Spinal cord (tissue), 10 donors: ENCODE measurements around the gene FZD10. TPM values are rescaled to one million over a fixed set of nuclear protein-coding genes. Genes with fewer than 3 reads are reported as not detected.

ENCODE experiments used
- DNase-seq, 6 donors: peaks; one replicate each; pipeline versions ENCODE4 v3.0.0 to v3.0.0-alpha.2; 2013 to 2015; ENCODE audit warnings: low spot score in 6 of 6, low read depth in 4 of 6
- H3K27ac ChIP-seq: one replicate; pipeline ENCODE4 v1.5.1; 2013; ENCODE audit warnings: low read depth, low read length, control low read depth
- H3K27me3 ChIP-seq: one replicate; pipeline ENCODE4 v1.6.1; 2013; ENCODE audit warnings: low read length; ENCODE audit not compliant: control insufficient read depth, insufficient read depth
- H3K36me3 ChIP-seq: one replicate; pipeline ENCODE4 v1.6.1; 2013; ENCODE audit warnings: low read length; ENCODE audit not compliant: control insufficient read depth, insufficient read depth
- H3K4me1 ChIP-seq: one replicate; pipeline ENCODE4 v1.6.1; 2013; ENCODE audit warnings: low read length; ENCODE audit not compliant: control insufficient read depth, insufficient read depth
- H3K4me3 ChIP-seq: one replicate; pipeline ENCODE4 v1.5.1; 2013; ENCODE audit warnings: low read depth, low read length, control low read depth
- H3K9me3 ChIP-seq: one replicate; pipeline ENCODE4 v1.6.1; 2013; ENCODE audit warnings: low read length; ENCODE audit not compliant: control insufficient read depth, insufficient read depth
- WGBS: methylation state at CpG from one replicate; pipeline ENCODE4 v1.1.5; 2013; ENCODE audit warnings: missing lambda C conversion rate; ENCODE audit not compliant: insufficient coverage; 5-methylcytosine and 5-hydroxymethylcytosine counted together
- polyA plus RNA-seq, 2 donors: library from polyadenylated mRNA; unstranded; fragments of 120-200 nt; gene quantifications; one replicate each; pipeline ENCODE4 v1.2.1, GENCODE V29; 2013; ENCODE audit not compliant: insufficient read length in 2 of 2
- total RNA-seq, 2 donors: library from RNA; depleted of rRNA in 1 of 2; stranded (reverse); fragments of 120-200 nt in 1 of 2; fragments of >200 nt in 1 of 2; gene quantifications; one replicate each; pipeline versions ENCODE4 v1.2.3 to v1.2.4, GENCODE V29; 2013 to 2014
- donor health status: healthy.

Gene FZD10
- total and polyA plus RNA-seq, 4 donors, result 3.7 to 9.9 (median 8.6) TPM

DNA sequence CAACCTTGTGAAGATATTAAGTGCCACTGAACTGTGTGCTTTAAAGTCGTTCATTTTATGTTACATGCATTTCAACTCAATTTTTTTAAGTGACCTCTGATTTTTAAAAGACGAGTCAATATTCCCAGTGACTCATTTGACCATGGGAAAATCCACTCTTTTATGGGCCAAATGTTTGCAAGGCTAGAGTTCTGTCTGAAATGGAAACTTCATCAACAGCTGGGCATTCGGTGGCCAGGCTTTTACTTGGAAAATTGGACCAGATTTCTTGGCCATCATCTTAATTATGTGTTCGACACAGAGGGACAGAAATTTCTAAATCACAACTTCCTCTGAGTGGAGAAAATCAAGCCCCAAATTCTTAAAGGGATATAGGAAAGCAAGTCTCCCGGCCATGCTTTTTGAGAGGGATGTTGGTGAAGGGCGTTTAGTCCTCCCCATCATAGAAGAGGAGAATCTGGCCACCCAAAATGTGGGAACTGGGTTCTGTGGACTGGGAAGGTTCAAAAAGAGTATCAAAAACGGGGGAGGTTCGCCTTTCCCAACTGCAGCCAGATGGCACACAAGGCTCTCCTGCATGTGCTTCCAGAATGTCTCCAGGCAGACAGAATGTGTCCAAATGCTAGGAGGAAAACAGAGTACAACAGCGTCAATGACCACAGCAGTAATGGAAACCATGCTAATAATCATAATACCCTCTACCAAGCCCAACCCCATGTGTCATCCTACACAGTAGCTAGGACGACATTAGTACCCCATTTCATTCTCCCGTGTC is 40.9 kb upstream of the FZD10 start:
- DNase-seq, result no peak
- no peaks in the 10 kb centered on the region for H3K36me3 ChIP-seq
- peaks cover 3% of the 10 kb centered on the region for H3K4me1 ChIP-seq
- no peak overlapping the region for H3K27ac ChIP-seq
- 77% methylated on average over 8 of the region's 11 CpGs for WGBS
- H3K9me3 ChIP-seq, result no peaks in the 10 kb centered on the region
- no peak overlapping the region for H3K4me3 ChIP-seq
- H3K27me3 ChIP-seq, result peaks cover 3% of the 10 kb centered on the region

DNA sequence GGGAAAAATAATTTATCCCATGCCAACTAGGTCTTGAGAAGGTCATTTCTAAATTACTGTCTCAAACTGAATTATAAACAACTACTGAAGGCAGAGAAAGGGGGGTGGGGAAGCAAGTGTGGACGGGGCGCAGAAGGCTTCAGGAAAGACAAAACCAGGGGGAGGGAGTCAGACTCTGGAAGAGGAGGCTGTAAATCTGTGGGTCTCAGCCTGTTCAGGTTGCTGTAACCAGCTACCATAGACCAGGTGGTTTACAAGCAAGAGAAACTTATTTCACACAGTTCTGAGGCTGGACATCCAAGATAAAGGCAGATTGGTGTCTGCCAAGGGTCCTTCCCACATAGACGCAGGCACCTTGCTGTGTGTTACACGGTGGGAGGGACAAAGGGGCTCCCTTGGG is 39.9 kb upstream of the FZD10 start:
- no peak for DNase-seq
- Histone ChIP-seq H3K4me1 (peaks cover under 1% of the 10 kb centered on the region), H3K27ac (no peak overlapping the region), H3K4me3 (no peak overlapping the region), H3K27me3 (peaks cover 3% of the 10 kb centered on the region), H3K36me3 (no peaks in the 10 kb centered on the region), H3K9me3 (no peaks in the 10 kb centered on the region)
- 54% methylated on average over 3 of the region's 4 CpGs for WGBS

DNA sequence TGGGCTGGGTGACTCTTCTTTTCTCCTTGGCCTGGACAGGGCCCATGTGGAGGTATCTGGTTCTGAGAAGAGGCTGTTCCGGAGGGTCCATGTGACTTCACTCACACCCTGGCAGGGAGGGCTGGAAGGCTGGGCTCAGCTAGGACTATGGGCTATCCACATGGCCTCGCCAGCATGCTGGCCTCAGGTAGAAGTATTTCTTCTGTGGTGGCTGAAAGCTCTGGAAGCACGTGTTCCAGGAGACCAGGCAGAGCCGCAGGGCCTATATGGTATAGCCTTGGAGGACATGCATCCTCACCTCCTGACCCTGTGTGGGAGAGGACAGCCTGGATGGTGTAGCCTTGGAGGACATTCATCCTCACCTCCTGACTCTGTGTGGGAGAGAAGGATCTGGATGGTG is 38.2 kb upstream of the FZD10 start:
- no peak overlapping the region for H3K27ac ChIP-seq
- no peak for DNase-seq
- H3K4me3 ChIP-seq, result no peak overlapping the region
- H3K36me3 ChIP-seq, result no peaks in the 10 kb centered on the region
- no peaks in the 10 kb centered on the region for H3K27me3 ChIP-seq
- peaks cover 8% of the 10 kb centered on the region for H3K4me1 ChIP-seq
- WGBS, result 94% methylated on average over 4 of the region's 4 CpGs
- no peaks in the 10 kb centered on the region for H3K9me3 ChIP-seq

DNA sequence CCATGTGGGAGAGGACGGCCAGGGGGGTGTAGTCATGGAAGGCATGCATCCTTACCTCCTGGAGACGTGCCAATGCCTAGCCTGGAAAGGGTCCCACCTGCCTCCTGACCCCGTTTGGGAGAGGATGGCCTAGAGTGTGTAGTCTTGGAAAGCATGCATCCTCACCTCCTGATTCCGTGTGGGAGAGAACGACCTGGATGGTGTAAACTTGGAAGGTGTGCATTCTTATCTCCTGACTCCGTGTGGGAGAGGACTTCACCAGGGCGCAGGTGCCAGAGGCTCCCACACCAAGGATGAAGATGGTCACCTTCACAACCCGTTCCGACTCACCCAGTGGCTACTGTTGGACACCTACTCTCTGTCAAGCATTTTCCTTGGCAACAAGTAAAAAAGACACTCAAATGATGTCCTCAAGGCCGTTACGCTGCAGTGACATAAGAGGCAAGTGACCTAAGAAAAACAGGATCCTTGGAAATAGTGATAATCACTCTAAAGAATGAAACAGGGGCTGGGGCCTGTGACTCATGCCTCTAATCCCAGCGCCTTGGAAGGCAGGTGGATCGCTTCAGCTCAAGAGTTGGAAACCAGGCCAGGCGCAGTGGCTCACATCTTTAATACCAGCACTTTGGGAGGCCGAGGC is 37.5 kb upstream of the FZD10 start:
- Histone ChIP-seq H3K27me3 (no peaks in the 10 kb centered on the region), H3K27ac (no peak overlapping the region), H3K36me3 (no peaks in the 10 kb centered on the region), H3K4me3 (no peak overlapping the region), H3K4me1 (peaks cover 8% of the 10 kb centered on the region), H3K9me3 (no peaks in the 10 kb centered on the region)
- 95% methylated on average over 14 of the region's 15 CpGs for WGBS
- DNase-seq, result no peak

DNA sequence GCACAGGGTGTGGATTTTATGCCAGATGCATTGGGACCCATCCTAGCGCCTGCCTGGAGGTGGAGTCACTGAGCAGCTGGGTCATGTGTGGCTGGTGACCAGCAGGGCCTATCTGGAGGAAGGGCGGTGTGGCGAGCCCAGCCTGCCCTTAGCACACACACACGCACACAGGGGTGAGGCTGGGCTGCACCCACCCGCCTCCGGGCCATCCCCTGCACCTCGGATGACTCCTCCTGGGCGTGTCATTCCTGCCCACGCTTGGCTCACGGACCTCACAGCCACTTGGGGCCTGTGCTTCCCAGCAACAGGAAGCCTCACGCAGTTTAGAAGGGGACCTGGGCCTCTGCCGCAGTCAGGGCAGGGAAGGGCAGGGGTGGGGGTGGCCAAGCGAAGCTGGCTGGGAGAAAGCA is 36.2 kb upstream of the FZD10 start:
- no peak overlapping the region for H3K4me3 ChIP-seq
- WGBS, result 58% methylated on average over 12 of the region's 13 CpGs
- DNase-seq, result no peak
- no peaks in the 10 kb centered on the region for H3K36me3 ChIP-seq
- peaks cover 8% of the 10 kb centered on the region for H3K4me1 ChIP-seq
- no peaks in the 10 kb centered on the region for H3K27me3 ChIP-seq
- H3K9me3 ChIP-seq, result no peaks in the 10 kb centered on the region
- no peak overlapping the region for H3K27ac ChIP-seq

DNA sequence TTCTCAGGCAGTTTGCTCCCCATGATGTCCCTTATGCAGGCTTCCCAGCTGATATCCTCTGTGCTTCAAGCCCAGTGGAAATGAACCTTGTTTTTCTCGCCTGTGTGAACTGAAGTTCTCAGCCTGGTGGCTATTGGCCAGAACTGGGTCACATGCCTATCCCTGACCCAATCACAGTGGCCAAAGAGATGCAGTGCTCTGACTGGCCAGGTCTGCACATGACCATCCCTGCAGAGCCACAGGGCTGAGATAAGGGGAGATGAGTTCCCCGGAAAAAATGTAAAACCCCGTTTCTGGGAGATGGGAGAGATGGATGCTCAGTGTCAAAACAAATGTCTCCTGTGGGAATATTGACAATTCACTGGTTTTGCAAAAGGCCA is 34.7 kb upstream of the FZD10 start:
- WGBS, result 41% methylated on average over 3 of the region's 3 CpGs
- H3K4me1 ChIP-seq, result peaks cover 11% of the 10 kb centered on the region

DNA sequence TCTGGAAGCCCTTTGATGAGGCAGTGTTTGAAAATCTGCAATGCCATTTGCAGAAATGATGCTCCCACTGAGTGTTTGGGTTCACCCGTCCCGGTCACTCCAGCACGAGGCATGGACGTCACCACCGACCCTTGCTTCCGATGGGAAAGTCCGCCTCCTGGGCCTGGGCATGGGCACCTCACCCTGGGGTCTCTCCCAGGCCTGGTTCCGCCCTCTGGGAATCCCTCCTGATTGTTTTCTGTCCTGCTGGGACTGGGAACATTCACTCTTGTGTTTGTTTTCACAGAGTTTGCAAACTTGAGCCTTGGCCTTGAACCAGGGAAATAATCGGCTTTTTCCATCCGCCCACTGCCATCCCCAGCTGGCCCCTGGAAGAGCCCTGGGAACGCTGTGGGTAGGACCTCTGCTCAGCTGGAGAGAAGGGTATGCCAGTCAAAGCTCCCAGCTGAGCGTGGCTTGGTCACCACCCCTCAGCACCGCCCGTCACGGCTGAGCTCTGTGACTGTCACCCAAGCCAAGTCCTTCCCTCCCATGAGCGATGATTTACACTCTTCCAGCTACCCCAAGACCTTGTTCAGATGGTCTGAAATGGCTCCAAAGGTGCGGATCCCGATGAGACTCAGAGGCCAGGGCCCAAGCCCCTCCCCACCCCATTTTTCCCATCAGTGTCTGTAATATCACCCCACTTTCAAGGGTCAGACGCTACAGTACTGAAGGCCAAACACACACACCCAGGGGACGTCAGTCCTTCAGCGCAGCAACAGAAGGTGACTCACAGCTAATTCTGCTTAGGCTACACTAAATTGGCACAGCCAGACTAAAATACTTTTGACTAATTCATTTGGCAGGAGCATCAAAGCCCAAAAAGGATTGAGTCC is 34.1 kb upstream of the FZD10 start:
- Histone ChIP-seq H3K36me3 (no peaks in the 10 kb centered on the region), H3K9me3 (no peaks in the 10 kb centered on the region), H3K27ac (peak overlapping the region; percentile 72), H3K27me3 (peaks cover 3% of the 10 kb centered on the region), H3K4me3 (no peak overlapping the region), H3K4me1 (peaks cover 11% of the 10 kb centered on the region)
- WGBS, result 64% methylated on average over 21 of the region's 21 CpGs
- DNase-seq, result peak in 1 of 6 donors; percentile 69

More for the DNA sequence above, 34.7 kb upstream of the FZD10 start:
- Histone ChIP-seq H3K27me3 (no peaks in the 10 kb centered on the region), H3K36me3 (no peaks in the 10 kb centered on the region), H3K4me3 (no peak overlapping the region), H3K9me3 (no peaks in the 10 kb centered on the region), H3K27ac (peak overlapping the region; percentile 72)
- peak in 5 of 6 donors; percentile 38 to 93 (median 54) for DNase-seq

DNA sequence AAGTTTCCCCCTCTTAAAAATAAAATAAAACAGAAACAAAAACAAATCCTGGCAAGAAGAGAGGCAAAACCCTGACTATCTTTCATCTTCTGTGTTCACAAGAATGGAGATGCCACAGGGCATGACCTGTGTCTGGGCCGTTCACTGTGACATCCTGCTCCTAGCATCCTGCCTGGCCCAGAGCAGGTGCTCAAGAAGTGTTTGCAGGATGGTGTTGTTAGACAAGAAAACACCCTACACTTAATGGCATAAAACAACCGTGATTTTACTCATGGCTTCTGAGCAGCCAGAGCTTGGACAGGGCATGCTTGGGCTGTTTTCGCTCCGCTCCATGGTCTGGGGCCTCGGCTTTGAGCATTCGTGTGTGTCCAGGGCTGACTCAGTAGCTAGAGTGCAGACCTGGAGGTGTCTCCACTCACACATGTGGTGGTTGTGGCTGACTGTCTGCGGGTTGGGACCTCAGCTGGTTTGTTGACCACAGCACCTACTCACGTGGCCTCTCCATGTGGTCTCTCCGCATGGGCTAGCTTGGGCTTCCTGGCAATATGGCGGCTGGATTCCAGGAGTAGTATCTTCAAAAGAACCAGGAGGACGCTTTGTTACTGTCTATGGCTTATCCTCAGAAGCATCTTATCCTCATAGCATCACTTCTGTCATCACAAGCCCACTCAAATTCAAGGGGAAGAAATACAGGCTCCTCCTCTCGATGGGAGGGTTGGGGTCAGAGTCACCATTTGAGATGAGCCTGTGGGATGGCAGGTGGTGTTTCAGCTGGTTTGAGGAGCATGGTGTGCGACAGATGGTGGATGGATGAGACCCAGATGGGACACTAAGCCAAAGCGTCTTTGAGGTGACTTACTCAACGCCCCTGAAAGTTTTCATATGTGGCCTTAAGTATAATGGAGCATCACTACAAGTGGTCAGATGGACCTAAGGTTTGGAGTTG is 33.2 kb upstream of the FZD10 start:
- Histone ChIP-seq H3K4me3 (no peak overlapping the region), H3K27me3 (peaks cover 3% of the 10 kb centered on the region), H3K27ac (no peak overlapping the region), H3K36me3 (no peaks in the 10 kb centered on the region), H3K9me3 (no peaks in the 10 kb centered on the region), H3K4me1 (peaks cover 12% of the 10 kb centered on the region)
- 92% methylated on average over 14 of the region's 15 CpGs for WGBS
- no peak for DNase-seq

DNA sequence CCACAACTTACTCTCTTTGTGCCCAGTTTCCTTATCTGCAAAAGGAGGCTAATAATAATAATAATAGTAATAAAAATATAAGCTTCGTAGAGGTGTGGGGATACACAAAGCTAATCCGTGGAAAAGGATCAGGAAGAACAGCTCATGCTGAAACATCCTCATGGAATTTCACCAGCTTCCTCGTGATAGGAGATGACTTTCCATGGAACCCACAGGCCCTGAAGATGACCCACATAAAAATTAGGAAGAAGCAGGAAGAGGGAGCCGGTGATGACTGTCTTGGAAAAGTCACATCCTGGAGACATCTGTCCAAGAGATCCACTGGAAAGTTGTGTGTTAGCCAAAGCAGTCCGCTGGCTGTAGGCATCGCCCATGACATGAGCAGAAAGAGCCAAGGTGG is 31.9 kb upstream of the FZD10 start:
- peaks cover 3% of the 10 kb centered on the region for H3K27me3 ChIP-seq
- H3K4me3 ChIP-seq, result no peak overlapping the region
- no peak for DNase-seq
- H3K36me3 ChIP-seq, result no peaks in the 10 kb centered on the region
- no peak overlapping the region for H3K27ac ChIP-seq
- WGBS, result 94% methylated on average over 3 of the region's 6 CpGs
- no peaks in the 10 kb centered on the region for H3K9me3 ChIP-seq
- H3K4me1 ChIP-seq, result peaks cover 16% of the 10 kb centered on the region
